ENCODE measurements around the gene FAM53A. TPM values are rescaled to one million over a fixed set of nuclear protein-coding genes. Genes with fewer than 3 reads are reported as not detected.

FAM53A gene, protein sequence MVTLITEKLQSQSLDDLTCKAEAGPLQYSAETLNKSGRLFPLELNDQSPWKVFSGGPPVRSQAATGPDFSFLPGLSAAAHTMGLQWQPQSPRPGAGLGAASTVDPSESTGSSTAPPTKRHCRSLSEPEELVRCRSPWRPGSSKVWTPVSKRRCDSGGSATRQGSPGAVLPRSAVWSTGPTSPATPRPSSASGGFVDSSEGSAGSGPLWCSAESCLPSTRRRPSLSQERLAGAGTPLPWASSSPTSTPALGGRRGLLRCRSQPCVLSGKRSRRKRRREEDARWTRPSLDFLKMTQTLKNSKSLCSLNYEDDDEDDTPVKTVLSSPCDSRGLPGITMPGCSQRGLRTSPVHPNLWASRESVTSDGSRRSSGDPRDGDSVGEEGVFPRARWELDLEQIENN
- 2.4 and 2.6 TPM in 2 replicates for total RNA-seq (2014; rRNA removed; shearing (Covaris generic))

DNA sequence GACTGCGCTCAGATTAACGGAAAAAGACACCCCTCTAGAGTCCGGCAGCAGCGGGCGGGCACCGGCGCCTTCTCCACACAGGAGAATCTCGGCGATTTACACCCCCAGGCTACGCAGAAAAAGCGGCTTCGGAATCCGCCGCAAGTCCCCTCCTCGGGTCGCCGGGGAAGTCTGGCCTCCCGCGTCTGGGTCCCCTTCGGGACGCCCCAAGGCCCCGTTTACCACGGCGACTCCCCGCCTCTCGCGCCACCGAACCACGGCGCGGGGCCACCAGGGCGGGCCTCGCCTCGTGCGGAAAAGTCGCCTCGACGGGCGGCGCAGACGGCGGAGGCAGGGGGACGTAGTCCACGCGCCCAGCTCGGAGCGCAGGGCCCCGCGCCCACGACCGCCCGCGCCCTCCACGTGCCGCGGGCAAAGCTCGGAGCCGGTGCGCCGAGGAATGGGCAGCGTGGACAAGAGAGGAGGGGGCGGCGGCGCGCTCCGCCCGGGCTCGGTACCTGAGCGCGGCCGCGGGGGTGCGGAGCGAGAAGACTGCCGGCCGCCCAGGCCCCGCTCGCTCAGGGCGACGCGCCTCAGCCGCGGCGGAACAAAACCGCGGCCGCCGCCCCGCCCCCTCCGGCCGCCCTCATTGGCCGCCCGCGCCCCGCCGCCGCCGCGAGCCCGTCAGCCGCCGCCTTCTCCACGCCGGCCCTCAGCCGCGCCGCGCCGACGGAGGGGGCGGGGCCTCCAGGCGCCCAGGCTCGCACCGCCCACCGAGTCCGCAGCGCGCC, at the start of gene FAM53A:
Gene FAM53A (minus strand): TSS at position 578 of the 770 bp plus-strand sequence. CDS start 15,572 bp downstream, outside the sequence.
- DNase-seq (ENCODE audit: low spot score) = peak; percentile 90

DNA sequence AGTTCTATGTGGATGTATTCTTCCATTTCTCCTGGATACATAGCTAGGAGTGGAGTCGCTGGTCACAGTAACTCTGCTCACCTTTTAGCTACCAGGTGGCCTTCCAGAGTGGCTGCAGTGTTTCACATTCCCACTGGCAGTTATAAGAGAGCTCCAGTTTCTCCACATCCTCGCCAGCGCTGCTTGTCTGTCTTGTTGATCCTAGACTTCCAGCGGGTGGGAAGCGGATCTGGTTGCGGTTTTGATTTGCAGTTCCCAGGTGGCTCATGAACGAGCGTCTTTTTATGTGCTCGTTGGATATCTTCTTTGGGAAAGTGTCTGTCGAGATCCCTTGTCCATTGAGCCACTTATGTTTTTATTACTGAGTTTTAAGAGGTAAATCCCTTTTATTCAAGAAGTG, 48.8 kb upstream of the FAM53A start:
- no peak for DNase-seq (ENCODE audit: low spot score)

DNA sequence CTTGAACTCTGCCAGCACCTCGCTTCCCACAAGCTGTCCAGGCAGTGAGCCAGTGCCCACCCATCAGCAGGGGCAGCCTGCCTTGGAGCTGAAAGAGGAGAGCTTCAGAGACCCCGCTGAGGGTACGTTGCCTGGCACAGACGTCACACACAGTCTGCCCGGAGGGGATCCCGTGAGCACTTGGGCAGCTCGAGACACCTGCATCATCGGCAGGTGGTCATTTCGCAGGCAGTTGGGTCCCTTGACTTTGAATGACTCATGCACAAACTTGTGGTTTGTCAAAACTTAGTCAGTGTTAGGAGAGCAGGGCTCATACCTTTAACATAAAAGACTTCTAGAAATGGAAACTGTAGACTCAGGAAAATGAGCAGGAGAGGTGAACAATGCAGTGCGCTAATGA, 47.1 kb upstream of the FAM53A start:
- no peak for DNase-seq (ENCODE audit: low spot score)

DNA sequence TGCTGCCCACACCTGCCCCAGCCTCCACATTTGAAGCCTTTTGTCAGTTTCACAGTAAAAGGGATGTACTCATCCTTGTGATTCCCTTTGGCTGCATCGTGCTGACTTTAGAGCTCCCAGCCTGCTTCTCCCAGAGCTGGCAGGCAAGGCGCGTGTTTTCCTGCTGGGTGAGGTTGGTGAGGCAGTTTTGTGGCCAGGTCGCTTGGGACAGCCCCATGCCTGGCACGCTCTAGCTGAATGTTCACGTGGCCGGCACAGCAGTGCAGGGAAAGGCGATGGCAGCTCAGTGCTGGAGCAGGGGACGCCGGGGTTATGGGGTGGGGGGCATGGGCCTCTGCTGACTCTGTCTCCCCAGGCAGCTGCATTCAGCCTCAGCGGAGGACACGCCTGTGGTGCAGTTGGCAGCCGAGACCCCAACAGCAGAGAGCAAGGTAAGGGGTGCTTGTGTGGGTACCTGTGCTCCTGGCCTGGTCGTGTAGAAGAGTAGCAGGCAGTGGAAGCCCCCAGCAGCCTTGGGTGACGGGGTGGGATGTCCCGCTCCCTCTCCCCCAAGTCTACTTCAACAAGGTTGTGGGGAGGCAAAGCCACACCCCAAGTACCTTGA, 46.5 kb upstream of the FAM53A start:
- DNase-seq (ENCODE audit: low spot score) = no peak

DNA sequence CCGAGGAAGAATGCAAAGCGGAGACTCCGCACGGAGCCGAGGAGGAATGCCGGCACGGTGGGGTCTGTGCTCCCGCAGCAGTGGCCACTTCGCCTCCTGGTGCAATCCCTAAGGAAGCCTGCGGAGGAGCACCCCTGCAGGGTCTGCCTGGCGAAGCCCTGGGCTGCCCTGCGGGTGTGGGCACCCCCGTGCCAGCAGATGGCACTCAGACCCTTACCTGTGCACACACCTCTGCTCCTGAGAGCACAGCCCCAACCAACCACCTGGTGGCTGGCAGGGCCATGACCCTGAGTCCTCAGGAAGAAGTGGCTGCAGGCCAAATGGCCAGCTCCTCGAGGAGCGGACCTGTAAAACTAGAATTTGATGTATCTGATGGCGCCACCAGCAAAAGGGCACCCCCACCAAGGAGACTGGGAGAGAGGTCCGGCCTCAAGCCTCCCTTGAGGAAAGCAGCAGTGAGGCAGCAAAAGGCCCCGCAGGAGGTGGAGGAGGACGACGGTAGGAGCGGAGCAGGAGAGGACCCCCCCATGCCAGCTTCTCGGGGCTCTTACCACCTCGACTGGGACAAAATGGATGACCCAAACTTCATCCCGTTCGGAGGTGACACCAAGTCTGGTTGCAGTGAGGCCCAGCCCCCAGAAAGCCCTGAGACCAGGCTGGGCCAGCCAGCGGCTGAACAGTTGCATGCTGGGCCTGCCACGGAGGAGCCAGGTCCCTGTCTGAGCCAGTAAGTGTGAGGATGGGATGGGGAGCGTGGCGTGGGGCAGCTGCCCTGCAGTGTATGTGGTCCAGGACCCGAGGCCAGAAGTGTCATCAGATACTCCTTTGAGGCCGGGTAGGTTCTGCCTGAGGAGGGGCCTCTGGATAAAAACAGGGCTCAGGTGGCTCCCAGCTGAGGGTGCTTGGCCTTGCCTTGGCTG, 44.2 kb upstream of the FAM53A start:
- no peak for DNase-seq (ENCODE audit: low spot score)

DNA sequence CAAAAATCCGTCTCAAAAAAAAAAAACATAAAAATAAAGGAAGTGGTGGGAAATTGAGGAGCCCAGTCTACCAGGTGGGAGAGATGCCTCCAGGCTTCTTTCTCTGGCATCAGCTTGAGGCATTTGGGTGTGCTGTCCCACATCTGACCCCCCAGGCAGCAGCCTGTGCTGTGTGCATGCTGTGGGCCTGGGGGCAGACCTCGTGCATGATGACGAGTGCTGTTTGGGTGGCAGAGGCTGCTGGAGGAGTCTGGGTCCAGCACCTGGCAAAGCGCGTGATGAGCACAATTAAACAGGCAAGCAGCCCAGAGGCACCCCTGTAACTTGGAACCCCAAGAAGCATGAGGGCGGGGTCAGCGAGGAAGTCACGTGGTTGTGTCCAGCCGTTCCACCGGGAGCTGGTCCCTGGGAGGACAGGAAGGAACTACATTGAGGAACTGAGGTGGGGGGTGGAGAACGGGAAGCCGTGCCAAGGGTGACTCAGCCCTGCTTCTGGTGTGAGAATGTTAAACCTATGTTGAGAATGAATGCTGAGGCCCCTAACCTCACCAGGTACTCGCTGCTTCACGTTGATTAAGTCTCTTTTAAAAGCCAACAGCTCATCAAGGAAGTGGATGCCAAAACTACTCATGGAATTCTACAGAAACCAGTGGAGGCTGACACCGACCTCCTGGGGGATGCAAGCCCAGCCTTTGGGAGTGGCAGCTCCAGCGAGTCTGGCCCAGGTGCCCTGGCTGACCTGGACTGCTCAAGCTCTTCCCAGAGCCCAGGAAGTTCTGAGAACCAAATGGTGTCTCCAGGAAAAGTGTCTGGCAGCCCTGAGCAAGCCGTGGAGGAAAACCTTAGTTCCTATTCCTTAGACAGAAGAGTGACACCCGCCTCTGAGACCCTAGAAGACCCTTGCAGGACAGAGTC, 43.3 kb upstream of the FAM53A start:
- peak; percentile 92 for DNase-seq (ENCODE audit: low spot score)

DNA sequence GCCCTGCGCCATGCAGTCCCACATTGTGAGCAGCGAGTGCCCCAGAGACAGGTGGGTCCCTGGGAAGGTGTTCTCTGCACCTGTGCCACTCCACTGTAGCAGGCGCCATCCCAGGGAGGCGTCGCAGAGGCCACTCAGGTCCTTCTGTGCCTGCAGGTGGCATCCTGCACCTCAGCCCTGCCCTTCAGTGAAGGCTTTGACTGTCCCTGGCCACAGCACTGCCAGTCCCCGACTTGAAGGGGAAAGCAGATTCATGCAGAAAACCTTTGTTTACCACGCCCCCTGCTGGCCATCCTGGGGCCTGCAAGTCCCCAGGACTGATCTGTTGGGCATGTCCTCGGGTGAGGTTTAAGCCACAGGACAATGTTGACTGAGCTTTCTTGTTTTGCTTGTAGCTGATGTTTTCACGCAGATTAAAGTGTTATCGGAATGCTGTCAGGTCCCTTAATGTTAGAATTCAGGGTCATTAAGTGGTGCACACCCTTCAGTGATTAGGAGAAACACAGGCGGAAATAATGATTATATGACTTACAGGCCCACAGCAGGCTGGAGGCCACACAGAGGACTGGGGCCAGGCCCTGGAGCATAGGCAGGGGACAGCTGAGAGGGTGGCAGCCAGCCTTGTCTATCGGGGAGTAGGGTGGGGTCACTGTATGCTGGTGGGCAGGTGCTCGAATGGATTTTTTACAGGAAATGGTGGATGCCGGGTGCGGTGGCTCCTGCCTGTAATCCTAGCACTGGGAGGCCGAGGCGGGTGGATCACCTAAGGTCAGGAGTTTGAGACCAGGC, 42.2 kb upstream of the FAM53A start:
- DNase-seq (ENCODE audit: low spot score) = peak; percentile 96

DNA sequence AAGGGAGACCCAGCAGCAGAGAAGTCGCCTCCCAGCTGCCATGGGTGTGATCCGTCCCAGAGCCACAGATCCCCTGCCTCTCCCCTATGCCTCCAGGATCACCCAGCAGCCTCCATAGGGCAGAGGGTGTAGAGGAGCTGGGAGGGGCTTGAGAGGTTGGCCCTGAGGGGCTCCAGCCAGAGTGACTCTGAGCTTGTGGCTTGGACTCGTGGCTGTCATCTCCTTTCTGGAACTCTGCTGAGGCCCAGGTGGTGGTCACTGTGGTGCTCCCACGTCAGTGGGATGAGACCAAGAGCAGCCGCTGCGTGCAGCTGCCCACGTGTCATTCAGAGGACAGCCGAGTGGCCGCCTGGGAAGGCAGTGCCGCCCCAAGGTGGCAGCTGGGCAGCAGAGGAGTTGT, 41.4 kb upstream of the FAM53A start:
- no peak for DNase-seq (ENCODE audit: low spot score)

DNA sequence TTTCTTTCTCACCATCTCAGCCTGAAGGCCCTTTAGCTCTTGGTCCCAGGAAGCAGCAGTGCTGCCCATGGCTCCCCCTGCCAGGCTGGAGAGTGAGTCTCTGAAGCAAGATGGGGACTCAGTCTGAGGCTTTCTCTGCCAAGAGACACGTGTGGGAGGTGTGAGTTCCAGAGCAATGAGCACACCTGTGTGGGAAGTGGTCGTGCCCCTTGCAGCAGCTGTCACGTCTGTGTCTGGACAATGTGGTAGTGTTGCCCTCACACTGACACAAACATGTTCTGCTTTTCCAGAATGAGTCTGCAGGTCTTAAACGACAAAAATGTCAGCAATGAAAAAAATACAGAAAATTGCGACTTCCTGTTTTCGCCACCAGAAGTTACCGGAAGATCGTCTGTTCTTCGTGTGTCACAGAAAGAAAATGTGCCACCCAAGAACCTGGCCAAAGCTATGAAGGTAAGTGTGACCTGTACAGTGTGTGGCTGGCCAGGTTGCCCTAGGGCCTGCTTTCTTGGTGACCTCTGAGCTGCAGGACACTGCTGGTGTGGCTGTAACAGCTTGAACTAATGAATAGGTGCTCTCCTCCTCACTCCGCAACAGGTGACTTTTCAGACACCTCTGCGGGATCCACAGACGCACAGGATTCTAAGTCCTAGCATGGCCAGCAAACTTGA, 39.2 kb upstream of the FAM53A start:
- no peak for DNase-seq (ENCODE audit: low spot score)

DNA sequence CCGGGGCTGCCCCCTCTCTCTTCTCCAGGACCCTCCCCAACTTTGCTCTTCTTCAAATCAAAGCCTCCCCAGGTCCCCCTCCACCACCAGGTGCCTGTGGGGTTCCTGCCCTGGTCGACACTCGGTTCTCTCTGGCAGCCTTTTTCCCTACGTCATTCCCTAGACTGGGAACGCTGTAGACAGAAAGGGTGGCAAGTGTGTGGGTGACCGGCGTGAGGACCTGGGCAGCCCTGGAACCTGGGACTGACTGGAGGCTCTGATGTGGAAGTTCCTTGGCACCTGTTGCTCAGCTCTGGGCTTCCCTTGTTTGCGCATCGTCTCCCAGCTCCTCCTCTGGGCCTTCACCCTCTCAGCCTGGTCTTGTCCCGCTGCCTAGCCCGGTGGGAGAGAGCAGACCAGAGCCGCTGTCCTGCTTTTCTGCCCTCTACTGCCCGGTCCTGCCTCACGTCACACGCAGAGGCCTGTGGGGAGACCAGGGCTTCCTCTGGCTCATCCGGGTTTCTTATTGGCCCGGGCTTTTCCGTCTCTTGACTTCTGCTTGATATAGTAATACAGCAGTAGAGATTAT, 38.5 kb upstream of the FAM53A start:
- peak; percentile 47 for DNase-seq (ENCODE audit: low spot score)

DNA sequence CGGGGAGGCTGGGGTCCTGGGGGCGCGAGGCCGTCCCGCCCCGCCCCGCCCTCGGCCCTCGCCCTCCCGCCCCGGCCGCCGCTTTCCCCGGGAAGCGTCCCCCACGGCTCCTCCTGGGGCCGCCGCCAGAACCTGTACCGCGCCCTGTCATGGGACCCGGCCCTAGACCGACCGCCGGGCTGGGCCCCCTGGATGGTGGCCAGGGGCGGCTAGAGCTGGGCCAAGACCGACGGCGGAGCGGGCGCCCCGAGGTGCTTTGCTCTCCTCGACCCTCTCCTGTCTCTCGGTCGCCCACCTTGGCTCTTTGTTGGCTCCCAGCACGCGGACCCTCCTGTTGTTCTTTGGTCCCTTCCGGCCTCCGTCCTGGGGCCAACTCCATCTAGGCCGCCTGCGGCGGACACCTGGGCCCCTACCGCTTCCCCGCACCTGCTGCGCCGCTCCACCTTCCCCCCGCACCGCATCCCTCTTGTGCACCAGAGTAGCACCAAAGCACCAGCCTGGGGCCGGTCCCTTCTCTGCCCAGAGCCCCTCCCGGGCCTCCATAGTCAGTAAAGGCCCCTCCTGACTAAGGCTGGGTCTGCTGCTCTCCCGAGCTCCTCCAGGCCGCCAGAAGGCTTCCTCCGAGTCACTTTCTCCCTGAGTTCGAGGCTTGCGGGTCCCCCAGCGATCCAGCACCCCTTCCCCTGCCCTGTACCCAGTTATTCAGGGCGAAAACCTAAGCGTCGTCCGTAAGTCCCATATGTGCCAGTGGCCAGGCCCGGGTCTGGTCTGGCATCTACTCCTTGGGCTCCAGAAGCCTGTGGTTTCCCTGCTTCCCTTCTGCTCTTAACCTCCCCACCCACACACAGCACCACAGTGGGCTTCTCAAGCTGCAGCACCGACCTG, 37.8 kb upstream of the FAM53A start:
- DNase-seq (ENCODE audit: low spot score) = no peak

DNA sequence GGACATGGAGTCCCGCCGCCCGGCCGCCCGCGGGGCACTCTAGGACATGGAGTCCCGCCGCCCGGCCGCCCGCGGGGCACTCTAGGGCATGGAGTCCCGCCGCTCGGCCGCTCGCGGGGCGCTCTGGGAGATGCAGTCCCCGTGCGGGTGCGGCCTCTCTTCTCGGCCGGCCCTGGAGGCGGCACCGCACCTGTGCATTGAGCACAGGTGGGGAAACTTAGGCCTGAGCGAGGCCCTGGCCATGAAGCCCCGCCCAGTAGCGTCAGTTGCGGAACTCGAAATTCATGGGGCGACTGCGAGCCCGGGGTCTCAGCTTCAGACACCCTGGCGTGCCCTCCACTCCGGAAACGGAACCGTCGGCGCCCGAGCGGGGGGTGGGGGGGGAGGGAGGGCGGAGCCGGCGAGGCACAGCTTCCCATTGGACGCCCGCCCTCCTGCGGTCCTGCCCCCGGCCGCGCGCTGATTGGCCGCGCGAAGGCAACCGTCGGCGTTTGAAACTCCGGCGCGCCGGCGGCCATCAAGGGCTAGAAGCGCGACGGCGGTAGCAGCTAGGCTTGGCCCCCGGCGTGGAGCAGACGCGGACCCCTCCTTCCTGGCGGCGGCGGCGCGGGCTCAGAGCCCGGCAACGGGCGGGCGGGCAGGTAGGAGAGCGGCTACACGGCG, 37.0 kb upstream of the FAM53A start, which contains the start of the genes TACC3 and TMEM129:
Gene TACC3 (plus strand): TSS at position 519 of the 663 bp plus-strand sequence. CDS start 1,901 bp downstream, outside the sequence.
Gene TMEM129 (minus strand): TSS at position 321 of the 663 bp plus-strand sequence. CDS start 486 bp downstream, outside the sequence.
- peak; percentile 97 for DNase-seq (ENCODE audit: low spot score)

DNA sequence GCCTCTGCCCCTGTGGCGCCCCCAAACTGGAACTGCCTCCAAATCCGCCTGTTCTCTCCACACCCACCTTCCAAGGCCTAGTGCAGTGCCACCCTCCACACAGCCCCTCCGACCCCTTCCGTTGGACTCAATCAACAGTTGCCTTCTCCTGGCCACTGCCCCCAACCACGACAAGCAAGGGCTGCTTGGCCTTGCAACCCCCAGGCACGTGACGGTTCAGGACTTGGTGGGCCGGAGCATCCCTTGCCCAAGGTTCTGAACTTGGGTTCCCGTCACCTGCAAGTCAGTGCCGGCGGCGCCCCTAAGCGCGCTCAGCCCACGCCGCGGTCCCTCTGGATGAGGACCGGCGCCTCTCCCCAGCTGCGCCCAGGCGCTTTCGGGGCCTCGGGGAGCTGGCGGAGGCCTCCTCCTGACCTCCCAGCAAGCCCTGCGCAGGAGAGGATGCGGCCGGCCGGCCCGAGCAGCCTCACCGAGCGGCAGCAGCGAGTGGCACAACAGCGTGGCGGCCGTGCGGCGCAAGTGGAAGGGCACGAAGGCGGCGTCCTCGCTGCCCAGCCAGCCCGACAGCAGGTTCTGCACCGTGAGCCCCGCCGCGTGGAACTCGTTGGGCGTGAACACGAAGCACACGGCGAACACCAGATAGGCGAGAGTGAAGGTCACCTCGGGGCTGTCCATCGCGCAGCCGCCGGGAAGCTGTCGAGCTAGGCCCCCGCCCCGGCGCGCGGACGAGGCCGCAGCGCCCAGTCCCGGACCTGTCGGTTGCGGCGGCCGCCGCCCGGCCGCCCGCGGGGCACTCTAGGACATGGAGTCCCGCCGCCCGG, 36.3 kb upstream of the FAM53A start:
- DNase-seq (ENCODE audit: low spot score) = no peak

DNA sequence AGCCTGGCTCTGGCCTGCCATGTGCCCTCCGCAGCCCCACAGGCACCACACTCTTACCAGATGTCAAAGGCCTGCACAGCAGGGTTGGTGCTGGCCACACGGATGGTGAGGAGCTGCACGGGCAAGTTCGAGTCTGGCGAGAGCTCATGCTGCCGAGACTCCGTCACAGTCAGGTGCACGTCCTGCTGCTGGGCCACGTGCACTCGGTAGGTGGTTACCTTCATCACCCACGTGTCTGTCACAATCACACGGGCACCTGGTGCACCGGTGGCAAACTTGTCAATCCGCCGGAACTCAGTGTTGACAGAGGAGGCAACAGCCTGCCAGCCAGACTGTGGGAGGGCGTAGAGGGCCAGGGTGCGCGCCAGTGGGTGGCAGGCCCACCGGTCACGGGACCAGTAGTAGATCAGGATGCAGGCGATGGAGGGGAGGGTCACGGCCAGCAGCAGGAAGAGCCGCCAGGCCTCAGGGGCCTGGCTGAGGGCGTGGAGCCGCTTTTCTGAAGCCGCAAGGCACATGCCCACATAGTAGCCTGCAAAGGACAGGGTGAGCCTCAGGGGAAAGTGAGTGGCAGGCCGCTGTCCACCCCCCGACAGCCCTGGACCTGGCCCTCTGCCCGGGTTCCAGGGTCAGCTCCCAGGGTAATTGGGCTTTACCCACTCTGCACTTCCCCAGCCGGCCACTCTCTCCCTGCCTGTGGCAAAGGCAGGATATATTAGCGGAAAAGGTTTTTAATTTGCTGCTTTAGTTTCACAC, 34.2 kb upstream of the FAM53A start:
- no peak for DNase-seq (ENCODE audit: low spot score)
